HepG2 (cell line): ENCODE results near the gene SF3A2.

Experiments used
- PHF5A ChIP-seq: IDR thresholded peaks from one replicate; pipeline ENCODE4 v1.6.1; 2018; ENCODE audit warnings: low read depth, missing genetic modification reagents; ENCODE audit not compliant: unreplicated experiment
- TBP ChIP-seq: sonication (generic); formaldehyde crosslinking; IDR thresholded peaks from 2 replicates; pipeline ENCODE4 v1.5.0; 2020; ENCODE audit warnings: missing genetic modification reagents
- ZNF546 ChIP-seq: sonication (generic); formaldehyde crosslinking; conservative IDR thresholded peaks from 2 replicates; pipeline ENCODE4 v1.8.1; 2023; ENCODE audit warnings: mild to moderate bottlenecking, missing genetic modification reagents

DNA sequence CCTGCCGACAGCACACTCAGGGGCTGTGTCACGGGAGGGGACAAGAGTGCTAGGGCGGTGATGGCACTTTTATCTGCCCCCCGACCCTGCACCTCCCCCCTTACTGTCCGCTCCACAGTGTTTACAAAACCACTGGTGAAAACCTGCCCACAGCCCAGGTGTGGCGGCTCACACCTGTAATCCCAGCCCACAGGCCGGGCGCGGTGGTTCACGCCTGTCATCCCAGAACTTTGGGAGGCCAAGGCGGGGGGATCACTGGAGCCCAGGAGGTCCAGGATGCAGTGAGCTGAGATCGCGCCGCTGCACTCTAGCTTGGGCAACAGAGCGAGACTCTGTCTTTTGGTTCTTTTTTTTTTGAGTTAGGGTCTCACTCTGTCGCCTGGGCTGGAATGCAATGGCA is 59.5 kb downstream of the SF3A2 start:
- no peak for TF ChIP-seq PHF5A
- TF ChIP-seq ZNF546 (CRISPR knock-in tag) = no peak
- no peak for TF ChIP-seq TBP (CRISPR knock-in tag)
